Measurements from ENCODE around the gene SAMD4A.

GRCh38 chr14:54687750-54688119 is 120.8 kb downstream of the SAMD4A start:
- TF ChIP-seq CTCF (IDR thresholded peaks at IDR 0.05) (no peak), POLR2A (IDR thresholded peaks at IDR 0.05; ENCODE audit: low read length) (no peak)

Measured in A549 (cell line).